OCI-LY1 (cell line): ENCODE measurements around the gene CCDC12.

Experiments
- H2AFZ ChIP-seq: fragments of 200-600 bp; sonication (generic), shearing (Covaris generic); 2 replicates; pipeline ENCODE4 v1.6.0; 2014; ENCODE audit warnings: antibody characterized with exemption, mild to moderate bottlenecking, low read length
- H3F3A ChIP-seq: fragments of 200-600 bp; sonication (generic), shearing (Covaris generic); 2 replicates; pipeline ENCODE4 v1.6.0; 2014; ENCODE audit warnings: mild to moderate bottlenecking, antibody characterized with exemption, low read length, moderate library complexity; ENCODE audit not compliant: insufficient read depth
- H3K27ac ChIP-seq: fragments of 200-600 bp; sonication (generic); 2 replicates; pipeline ENCODE4 v1.5.1; 2014; ENCODE audit warnings: low read length, mixed run types, mild to moderate bottlenecking, low read depth; ENCODE audit not compliant: poor library complexity, severe bottlenecking
- H3K27me3 ChIP-seq: fragments of 200-600 bp; sonication (generic); 2 replicates; pipeline ENCODE4 v1.6.0; 2014; ENCODE audit warnings: antibody characterized with exemption, mild to moderate bottlenecking, low read length, moderate library complexity; ENCODE audit not compliant: insufficient read depth
- H3K36me3 ChIP-seq: fragments of 200-600 bp; sonication (generic); 2 replicates; pipeline ENCODE4 v1.6.1; 2014; ENCODE audit warnings: mild to moderate bottlenecking, antibody characterized with exemption, low read length, moderate library complexity, mixed read lengths; ENCODE audit not compliant: insufficient read depth
- H3K4me1 ChIP-seq: fragments of 200-600 bp; sonication (generic); 2 replicates; pipeline ENCODE4 v1.5.1; 2014; ENCODE audit warnings: mild to moderate bottlenecking, low read length, moderate library complexity; ENCODE audit not compliant: insufficient read depth, severe bottlenecking
- H3K4me2 ChIP-seq: fragments of 200-600 bp; sonication (generic), shearing (Covaris generic); 2 replicates; pipeline ENCODE4 v1.6.1; 2014; ENCODE audit warnings: low read length
- H3K4me3 ChIP-seq: fragments of 200-600 bp; sonication (generic); 2 replicates; pipeline ENCODE4 v1.5.1; 2014; ENCODE audit warnings: low read length, low read depth, mild to moderate bottlenecking, mixed read lengths; ENCODE audit not compliant: poor library complexity, severe bottlenecking
- H3K79me2 ChIP-seq: fragments of 200-600 bp; shearing (Covaris generic); 2 replicates; pipeline ENCODE4 v1.6.1; 2016; ENCODE audit warnings: mixed run types, low read length, mixed read lengths; ENCODE audit not compliant: insufficient read depth
- H3K9ac ChIP-seq: fragments of 200-600 bp; sonication (generic), shearing (Covaris generic); 2 replicates; pipeline ENCODE4 v1.6.1; 2014; ENCODE audit warnings: mild to moderate bottlenecking, low read length, mixed read lengths
- H3K9me2 ChIP-seq: fragments of 200-600 bp; sonication (generic), shearing (Covaris generic); 2 replicates; pipeline ENCODE4 v1.6.1; 2014; ENCODE audit warnings: low read depth, mild to moderate bottlenecking, low read length, mixed read lengths
- H3K9me3 ChIP-seq: fragments of 200-600 bp; shearing (Covaris generic); 2 replicates; pipeline ENCODE4 v1.6.1; 2014; ENCODE audit warnings: low read length, mixed read lengths
- H4K20me1 ChIP-seq: fragments of 200-600 bp; sonication (generic), shearing (Covaris generic); 2 replicates; pipeline ENCODE4 v1.6.0; 2016; ENCODE audit warnings: mild to moderate bottlenecking, low read length; ENCODE audit not compliant: insufficient read depth
- EZH2 ChIP-seq: fragments of 200-600 bp; sonication (generic), shearing (Covaris generic); IDR thresholded peaks from 2 replicates; pipeline ENCODE4 v1.8.0; 2017; ENCODE audit warnings: borderline replicate concordance, mixed run types, mild to moderate bottlenecking, antibody characterized with exemption, low read length, moderate library complexity, mixed read lengths
- TF ChIP-seq, protein P1 (sequence below): fragments of 200-600 bp; sonication (generic), shearing (Covaris generic); IDR thresholded peaks from 2 replicates; pipeline ENCODE4 v1.5.1; 2017; ENCODE audit warnings: mild to moderate bottlenecking, antibody characterized with exemption, low read length, moderate library complexity, mixed read lengths

The CCDC12 gene

DNA sequence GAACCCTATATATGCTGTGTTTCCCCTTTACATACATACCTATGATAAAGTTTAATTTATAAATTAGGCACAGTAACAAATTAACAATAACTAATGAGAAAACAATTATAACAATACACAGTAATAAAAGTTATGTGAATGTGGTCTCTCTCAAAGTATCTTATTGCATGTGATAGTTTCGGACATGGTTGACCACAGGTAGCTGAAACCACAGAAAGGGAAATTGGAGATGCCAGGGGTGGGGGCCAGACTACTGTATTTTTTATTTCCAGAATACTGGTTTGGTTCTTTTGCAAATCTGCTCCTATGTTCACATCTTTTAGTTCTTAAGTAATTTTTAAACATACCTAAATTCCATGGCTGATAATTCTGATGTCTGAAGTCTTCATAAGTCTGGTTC is 58.3 kb downstream of the CCDC12 start:
- TF ChIP-seq, protein P1, sequence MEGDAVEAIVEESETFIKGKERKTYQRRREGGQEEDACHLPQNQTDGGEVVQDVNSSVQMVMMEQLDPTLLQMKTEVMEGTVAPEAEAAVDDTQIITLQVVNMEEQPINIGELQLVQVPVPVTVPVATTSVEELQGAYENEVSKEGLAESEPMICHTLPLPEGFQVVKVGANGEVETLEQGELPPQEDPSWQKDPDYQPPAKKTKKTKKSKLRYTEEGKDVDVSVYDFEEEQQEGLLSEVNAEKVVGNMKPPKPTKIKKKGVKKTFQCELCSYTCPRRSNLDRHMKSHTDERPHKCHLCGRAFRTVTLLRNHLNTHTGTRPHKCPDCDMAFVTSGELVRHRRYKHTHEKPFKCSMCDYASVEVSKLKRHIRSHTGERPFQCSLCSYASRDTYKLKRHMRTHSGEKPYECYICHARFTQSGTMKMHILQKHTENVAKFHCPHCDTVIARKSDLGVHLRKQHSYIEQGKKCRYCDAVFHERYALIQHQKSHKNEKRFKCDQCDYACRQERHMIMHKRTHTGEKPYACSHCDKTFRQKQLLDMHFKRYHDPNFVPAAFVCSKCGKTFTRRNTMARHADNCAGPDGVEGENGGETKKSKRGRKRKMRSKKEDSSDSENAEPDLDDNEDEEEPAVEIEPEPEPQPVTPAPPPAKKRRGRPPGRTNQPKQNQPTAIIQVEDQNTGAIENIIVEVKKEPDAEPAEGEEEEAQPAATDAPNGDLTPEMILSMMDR, result no peak
- TF ChIP-seq EZH2, result no peak
- Histone ChIP-seq H3K27ac (no peak overlapping the region), H3K9ac (no peak overlapping the region), H3K9me3 (peaks cover 8% of the 10 kb centered on the region; the same call in 1 of the 2 replicates), H3F3A (no peaks in the 10 kb centered on the region), H3K9me2 (no peaks in the 10 kb centered on the region), H3K4me2 (no peak overlapping the region), H2AFZ (no peak overlapping the region), H3K27me3 (no peaks in the 10 kb centered on the region), H4K20me1 (no peaks in the 10 kb centered on the region), H3K4me1 (no peaks in the 10 kb centered on the region), H3K36me3 (peaks cover 72% of the 10 kb centered on the region), H3K4me3 (no peak overlapping the region), H3K79me2 (no peaks in the 10 kb centered on the region)

DNA sequence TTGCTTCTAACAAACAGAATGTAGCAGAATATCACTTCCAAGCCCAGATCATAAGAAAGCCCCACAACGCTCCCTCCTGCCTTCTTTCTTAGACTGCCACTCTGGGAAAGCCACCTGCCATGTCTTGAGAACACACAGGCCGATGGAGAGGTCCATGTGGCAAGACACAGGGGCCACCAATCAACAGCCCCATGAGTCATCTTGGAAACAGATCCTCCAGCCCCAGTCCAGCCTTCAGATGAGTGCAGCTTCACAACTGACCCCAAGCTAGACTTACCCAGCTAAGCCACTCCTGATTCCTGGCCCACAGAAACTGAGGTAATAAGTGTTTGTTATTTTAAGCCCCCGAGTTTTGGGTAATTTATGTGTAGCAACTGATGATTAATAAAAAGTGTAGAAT is 59.3 kb downstream of the CCDC12 start:
- Histone ChIP-seq H3K36me3 (peaks cover 62% of the 10 kb centered on the region), H3K27ac (no peak overlapping the region), H3K4me3 (no peak overlapping the region), H3K9ac (no peak overlapping the region), H2AFZ (no peak overlapping the region), H4K20me1 (no peaks in the 10 kb centered on the region), H3K27me3 (no peaks in the 10 kb centered on the region), H3K79me2 (no peaks in the 10 kb centered on the region), H3K9me3 (peaks cover 8% of the 10 kb centered on the region; the same call in 1 of the 2 replicates), H3K9me2 (no peaks in the 10 kb centered on the region), H3K4me2 (no peak overlapping the region), H3F3A (no peaks in the 10 kb centered on the region), H3K4me1 (no peaks in the 10 kb centered on the region)
- TF ChIP-seq EZH2, result no peak
- TF ChIP-seq, protein P1, result no peak

DNA sequence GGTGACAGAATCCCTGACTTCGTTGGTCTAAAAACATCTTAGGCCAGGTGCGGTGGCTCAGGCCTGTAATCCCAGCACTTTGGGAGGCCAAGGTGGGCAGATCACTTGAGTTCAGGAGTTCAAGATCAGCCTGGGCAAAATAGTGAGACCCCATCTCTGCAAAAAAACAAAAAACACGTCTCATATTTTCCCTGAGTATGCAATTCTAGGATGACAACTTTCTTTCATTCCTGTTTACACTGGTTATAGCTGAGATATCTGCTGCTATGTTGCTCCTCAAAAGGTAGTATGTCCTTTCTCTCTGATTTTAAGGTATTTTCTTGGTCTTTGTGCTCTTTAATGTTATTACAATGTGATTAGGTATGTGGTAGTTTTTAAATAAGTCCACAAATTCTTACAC is 59.7 kb downstream of the CCDC12 start:
- H3F3A ChIP-seq, result no peaks in the 10 kb centered on the region
- H3K9me3 ChIP-seq, result peaks cover 8% of the 10 kb centered on the region; the same call in 1 of the 2 replicates
- H3K27ac ChIP-seq, result no peak overlapping the region
- no peak overlapping the region for H3K4me2 ChIP-seq
- no peaks in the 10 kb centered on the region for H3K4me1 ChIP-seq
- H3K79me2 ChIP-seq, result no peaks in the 10 kb centered on the region
- peaks cover 58% of the 10 kb centered on the region for H3K36me3 ChIP-seq
- H3K9me2 ChIP-seq, result no peaks in the 10 kb centered on the region
- H3K27me3 ChIP-seq, result no peaks in the 10 kb centered on the region
- H3K9ac ChIP-seq, result no peak overlapping the region
- no peaks in the 10 kb centered on the region for H4K20me1 ChIP-seq
- TF ChIP-seq, protein P1, result no peak
- TF ChIP-seq EZH2, result no peak
- H3K4me3 ChIP-seq, result no peak overlapping the region
- H2AFZ ChIP-seq, result no peak overlapping the region
